ENCODE data around the gene PPM1A. TPM values are rescaled to one million over a fixed set of nuclear protein-coding genes. Genes with fewer than 3 reads are reported as not detected.

PPM1A gene
- total and polyA plus RNA-seq, 2 of the 13 experiments (the other 11 are each of a cell fraction or from before 2014, with no cell fraction given) = 23.3 to 29.8 TPM

GRCh38 chr14:60248697-60249318, at the start of gene PPM1A (continued):
- TF ChIP-seq SRY (CRISPR knock-in tag; IDR thresholded peaks at IDR 0.05) = peak; percentile 66; the same call in 1 of the 2 replicates
- TF ChIP-seq, protein P1, sequence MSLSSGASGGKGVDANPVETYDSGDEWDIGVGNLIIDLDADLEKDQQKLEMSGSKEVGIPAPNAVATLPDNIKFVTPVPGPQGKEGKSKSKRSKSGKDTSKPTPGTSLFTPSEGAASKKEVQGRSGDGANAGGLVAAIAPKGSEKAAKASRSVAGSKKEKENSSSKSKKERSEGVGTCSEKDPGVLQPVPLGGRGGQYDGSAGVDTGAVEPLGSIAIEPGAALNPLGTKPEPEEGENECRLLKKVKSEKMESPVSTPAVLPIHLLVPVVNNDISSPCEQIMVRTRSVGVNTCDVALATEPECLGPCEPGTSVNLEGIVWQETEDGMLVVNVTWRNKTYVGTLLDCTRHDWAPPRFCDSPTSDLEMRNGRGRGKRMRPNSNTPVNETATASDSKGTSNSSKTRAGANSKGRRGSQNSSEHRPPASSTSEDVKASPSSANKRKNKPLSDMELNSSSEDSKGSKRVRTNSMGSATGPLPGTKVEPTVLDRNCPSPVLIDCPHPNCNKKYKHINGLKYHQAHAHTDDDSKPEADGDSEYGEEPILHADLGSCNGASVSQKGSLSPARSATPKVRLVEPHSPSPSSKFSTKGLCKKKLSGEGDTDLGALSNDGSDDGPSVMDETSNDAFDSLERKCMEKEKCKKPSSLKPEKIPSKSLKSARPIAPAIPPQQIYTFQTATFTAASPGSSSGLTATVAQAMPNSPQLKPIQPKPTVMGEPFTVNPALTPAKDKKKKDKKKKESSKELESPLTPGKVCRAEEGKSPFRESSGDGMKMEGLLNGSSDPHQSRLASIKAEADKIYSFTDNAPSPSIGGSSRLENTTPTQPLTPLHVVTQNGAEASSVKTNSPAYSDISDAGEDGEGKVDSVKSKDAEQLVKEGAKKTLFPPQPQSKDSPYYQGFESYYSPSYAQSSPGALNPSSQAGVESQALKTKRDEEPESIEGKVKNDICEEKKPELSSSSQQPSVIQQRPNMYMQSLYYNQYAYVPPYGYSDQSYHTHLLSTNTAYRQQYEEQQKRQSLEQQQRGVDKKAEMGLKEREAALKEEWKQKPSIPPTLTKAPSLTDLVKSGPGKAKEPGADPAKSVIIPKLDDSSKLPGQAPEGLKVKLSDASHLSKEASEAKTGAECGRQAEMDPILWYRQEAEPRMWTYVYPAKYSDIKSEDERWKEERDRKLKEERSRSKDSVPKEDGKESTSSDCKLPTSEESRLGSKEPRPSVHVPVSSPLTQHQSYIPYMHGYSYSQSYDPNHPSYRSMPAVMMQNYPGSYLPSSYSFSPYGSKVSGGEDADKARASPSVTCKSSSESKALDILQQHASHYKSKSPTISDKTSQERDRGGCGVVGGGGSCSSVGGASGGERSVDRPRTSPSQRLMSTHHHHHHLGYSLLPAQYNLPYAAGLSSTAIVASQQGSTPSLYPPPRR (CRISPR knock-in tag; IDR thresholded peaks at IDR 0.05; ENCODE audit: borderline replicate concordance) = peak; percentile 46
- TF ChIP-seq HOXA5 (CRISPR knock-in tag; IDR thresholded peaks at IDR 0.05) = peak; percentile 48; the same call in 1 of the 2 replicates
- TF ChIP-seq ZBTB20 (CRISPR knock-in tag; IDR thresholded peaks at IDR 0.05; ENCODE audit: borderline replicate concordance, low read depth) = peak; percentile 67; the same call in 1 of the 2 replicates
- 0 out of 2 replicates have a peak, but pooled peaks have one; percentile 20 for TF ChIP-seq SOX13 (IDR thresholded peaks at IDR 0.05)
- peak in 1 of 2 experiments; percentile 38; a peak in 1 of 4 replicates for TF ChIP-seq SOX13 (CRISPR knock-in tag; conservative IDR thresholded peaks at IDR 0.05 in 1 of 2, IDR thresholded peaks at IDR 0.05 in 1 of 2)
- peak; percentile 92 for TF ChIP-seq ZNF598 (CRISPR knock-in tag; IDR thresholded peaks at IDR 0.05; ENCODE audit: borderline replicate concordance)
- peak; percentile 76 for TF ChIP-seq ELF3 (CRISPR knock-in tag; IDR thresholded peaks at IDR 0.05)
- no peak for TF ChIP-seq SATB2 (CRISPR knock-in tag; IDR thresholded peaks at IDR 0.05)
- no peak for TF ChIP-seq FOXJ3 (CRISPR knock-in tag; IDR thresholded peaks at IDR 0.05; ENCODE audit: borderline replicate concordance)
- TF ChIP-seq ZBTB7B (CRISPR knock-in tag; IDR thresholded peaks at IDR 0.05) = 0 out of 2 replicates have a peak, but pooled peaks have one; percentile 12
- no peak for TF ChIP-seq RFX1 (IDR thresholded peaks at IDR 0.05)
- no peak for TF ChIP-seq ZNF367 (CRISPR knock-in tag; IDR thresholded peaks at IDR 0.05; ENCODE audit: borderline replicate concordance)
- peak; percentile 76 for TF ChIP-seq SP4 (CRISPR knock-in tag; IDR thresholded peaks at IDR 0.05)
- TF ChIP-seq ZNF30 (CRISPR knock-in tag; IDR thresholded peaks at IDR 0.05) = no peak
- no peak for TF ChIP-seq EED (CRISPR knock-in tag; IDR thresholded peaks at IDR 0.05)
- no peak for TF ChIP-seq IRF9 (CRISPR knock-in tag; IDR thresholded peaks at IDR 0.05; ENCODE audit: borderline replicate concordance)
- TF ChIP-seq HOXD1 (CRISPR knock-in tag; IDR thresholded peaks at IDR 0.05) = no peak
- peak; percentile 23; the same call in 1 of the 2 replicates for TF ChIP-seq ZNF777 (CRISPR knock-in tag; IDR thresholded peaks at IDR 0.05)
- no peak for TF ChIP-seq NR3C1 (CRISPR knock-in tag; IDR thresholded peaks at IDR 0.05)
- TF ChIP-seq SRSF9 (IDR thresholded peaks at IDR 0.05; ENCODE audit: borderline replicate concordance, insufficient read depth, low read depth, low read length, poor library complexity, severe bottlenecking) = no peak
- TF ChIP-seq ZMYM4 (CRISPR knock-in tag; IDR thresholded peaks at IDR 0.05) = peak; percentile 81
- TF ChIP-seq HES4 (CRISPR knock-in tag; IDR thresholded peaks at IDR 0.05; ENCODE audit: borderline replicate concordance) = no peak
- TF ChIP-seq ZNF138 (CRISPR knock-in tag; IDR thresholded peaks at IDR 0.05; ENCODE audit: low read depth) = no peak
